Stimulated activated naive CD4-positive, alpha-beta T cell (primary cell): ENCODE measurements around the gene AKT1S1.
A peak's percentile ranks its signal among the peaks of the same experiment; 100 is the strongest.

Source experiments
- DNase-seq, 6 experiments: peaks; one replicate each; lab custom pipeline; 2025; lab: John Stamatoyannopoulos, UW

Gene AKT1S1

DNA sequence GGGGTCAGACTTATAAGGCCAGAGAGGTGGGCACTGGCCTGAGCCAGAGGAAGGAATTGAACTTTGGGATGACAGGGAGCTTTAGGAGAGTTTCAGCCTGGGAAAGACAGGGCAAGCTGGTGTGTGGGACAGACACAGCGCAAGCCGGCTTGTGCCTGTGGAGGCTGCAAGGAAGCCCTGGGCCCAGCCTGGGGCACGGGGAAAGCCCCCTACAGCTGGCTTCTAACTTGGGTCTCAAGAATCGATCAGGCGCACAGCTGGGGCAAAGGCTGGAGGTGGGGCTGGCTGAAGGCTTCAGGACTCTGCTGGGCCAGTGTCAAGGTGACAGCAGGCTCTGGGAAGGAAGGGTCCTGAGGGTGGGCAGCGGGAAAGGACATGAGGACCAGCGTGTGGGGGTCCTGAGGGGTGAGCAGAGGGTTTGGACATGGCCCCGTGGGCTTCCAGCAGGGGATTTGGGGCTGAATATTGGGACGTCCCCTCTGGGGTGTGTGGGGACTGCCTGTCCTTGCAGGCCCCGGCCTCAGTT, 23.2 kb downstream of the AKT1S1 start:
- no peak for DNase-seq

DNA sequence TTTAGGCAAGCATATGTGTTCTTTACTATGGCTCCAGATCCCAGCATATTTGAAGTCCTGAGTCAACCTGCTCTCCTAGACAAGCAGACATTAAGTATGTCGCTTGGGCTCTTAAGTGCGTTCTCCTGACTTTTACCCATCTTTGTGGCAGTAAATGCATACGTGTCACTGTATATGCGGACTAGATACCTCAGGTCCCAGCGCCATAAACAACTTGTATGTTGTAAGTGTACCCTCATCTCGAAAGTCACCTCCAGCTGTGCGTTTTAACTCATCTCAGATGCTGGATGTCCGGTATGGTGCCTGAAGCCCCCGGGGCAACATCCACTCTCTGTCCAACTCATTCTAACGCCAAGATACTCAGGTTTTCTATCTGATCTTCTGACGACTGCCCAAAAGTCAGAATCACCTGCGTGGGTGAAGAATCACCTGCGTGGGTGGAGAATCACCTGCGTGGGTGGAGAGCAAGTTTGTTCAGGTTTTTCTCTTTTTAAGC, 24.5 kb downstream of the AKT1S1 start:
- DNase-seq: no peak

- DNase-seq: peak in 5 of 6 experiments; percentile 22 to 58 (median 53)
These were observed 25.5 kb downstream of the AKT1S1 start for GRCh38 chr19:49851456-49852259.

GRCh38 chr19:49850487-49851342, 26.4 kb downstream of the AKT1S1 start, which contains the start of gene PTOV1:
Gene PTOV1 (plus strand): TSS chr19:49851159.
- DNase-seq: peak; percentile 77 to 92 (median 84)

GRCh38 chr19:49850221-49850486, 27.0 kb downstream of the AKT1S1 start:
- DNase-seq: no peak

- no peak for DNase-seq
These were observed 27.5 kb downstream of the AKT1S1 start for GRCh38 chr19:49849433-49850220.

- DNase-seq: no peak
These were observed 28.2 kb downstream of the AKT1S1 start for GRCh38 chr19:49848938-49849337.

DNA sequence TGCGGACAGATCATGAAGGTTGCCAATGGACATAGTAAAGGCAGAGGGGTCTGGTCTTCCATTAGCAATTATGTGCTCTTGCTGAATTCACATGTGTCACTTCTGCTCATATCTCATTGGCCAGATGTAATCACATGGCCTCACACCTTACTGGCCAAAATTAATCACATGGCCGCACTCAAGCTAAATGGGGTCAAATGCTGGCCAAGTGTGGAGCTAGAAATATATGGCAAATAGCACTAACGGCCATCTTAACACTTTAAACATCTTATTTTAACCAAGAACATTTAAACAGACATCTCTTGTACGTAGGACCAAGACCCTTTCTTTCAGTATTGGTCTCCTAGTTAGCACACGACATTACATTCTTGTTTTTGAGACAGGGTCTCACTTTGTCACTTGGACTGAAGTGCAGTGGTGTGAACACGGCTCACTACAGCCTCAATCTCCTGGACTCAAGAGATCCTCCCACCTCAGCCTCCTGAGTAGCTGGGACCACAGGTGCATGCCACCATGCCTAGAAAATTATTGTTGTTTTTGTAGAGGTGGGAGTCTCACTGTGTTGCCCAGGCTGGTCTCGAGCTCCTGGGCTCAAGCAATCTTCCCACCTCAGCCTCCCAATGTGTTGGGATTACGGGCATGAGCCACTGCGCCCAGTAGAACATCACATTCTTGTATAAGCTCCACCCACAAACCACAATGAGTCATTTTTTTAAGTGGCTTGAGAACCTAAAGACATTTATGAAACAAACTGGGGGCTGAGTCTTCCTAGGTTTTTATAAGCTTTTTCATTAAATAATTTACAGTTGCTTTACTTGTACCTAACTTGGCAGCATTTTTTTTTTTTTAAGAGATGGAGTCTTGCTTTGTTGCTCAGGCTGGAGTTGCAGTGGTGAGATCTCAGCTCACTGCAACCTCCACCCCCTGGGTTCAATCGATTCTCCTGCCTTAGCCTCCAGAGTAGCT, 29.1 kb downstream of the AKT1S1 start:
- DNase-seq: no peak

DNA sequence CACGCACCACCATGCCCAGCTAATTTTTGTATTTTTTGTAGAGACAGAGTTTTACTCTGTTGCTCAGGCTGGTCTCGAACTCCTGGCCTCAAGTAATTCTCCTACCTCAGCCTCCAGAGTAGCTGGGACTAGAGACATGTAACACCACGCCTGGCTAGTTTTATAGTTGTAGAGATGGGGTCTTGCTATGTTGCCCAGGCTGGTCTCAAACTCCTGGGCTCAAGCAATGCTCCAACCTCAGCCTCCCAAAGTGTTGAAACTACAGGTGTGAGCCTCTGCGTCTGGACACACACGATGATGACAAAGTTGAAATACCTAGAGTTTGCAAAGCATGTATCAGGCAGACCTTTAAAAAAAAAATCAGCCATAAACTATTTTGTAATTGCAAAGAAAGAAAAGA, 30.7 kb downstream of the AKT1S1 start:
- DNase-seq: no peak

DNA sequence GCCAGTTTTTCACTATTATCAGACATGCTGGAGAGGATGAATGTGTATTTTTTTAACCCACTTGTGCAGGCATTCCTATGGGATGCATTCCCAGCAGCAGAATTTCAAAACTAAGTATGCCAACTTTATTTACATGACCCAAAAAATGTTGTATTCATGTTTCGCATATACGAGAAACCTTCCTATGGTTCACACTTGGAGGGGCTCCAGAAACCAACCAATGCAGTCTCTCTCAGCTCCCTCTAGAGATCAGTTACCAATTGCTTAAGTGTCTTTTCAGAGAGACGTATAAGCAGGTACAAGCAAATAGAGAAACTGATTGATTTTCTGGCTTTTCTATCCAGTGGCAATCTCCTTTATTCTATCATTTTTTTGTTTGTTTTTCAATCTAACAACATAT, 31.7 kb downstream of the AKT1S1 start:
- DNase-seq: no peak

GRCh38 chr19:49844138-49845095, 32.7 kb downstream of the AKT1S1 start:
- no peak for DNase-seq

DNA sequence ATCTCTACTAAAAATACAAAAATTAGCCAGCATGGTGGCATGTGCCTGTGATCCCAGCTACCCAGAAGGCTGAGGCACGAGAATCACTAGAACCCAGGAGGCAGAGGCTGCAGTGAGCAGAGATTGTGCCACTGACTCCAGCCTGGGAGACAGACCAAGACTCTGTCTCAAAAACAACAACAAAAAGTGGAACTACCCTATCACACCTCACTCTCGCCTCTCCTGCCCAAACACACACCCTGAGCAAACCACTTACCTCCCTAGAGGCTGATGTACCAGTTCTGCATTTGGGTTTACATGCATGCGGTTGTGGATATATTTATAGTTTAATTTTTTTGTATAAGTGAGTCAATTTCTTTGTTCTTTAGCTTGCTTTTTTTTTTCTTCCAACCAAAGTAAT, 33.9 kb downstream of the AKT1S1 start:
- DNase-seq: no peak

DNA sequence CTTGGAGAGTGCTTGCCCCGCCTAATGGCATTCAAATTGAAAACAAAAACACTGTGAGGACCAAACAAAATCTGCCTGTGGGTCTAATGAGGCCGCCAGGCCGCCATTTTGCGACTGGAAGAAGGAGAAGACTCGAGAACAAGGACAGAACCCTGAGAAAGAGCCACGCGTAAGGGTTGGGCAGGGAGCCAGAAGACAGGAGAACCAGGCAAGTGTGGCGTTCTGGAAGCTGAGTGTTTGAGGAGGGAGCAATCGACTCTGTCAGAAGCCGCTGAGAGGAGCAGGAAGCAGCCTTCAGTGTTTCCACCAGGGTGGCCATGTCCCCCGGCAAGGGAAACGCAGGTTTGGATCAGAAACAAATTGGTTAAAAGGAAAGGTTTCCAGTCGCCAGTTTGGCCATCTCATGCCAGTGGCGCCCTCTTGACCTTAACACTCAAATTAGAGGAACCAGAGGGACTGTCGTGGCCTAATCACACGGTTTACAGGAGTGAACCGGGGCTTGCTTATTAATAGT, 36.4 kb downstream of the AKT1S1 start:
- DNase-seq: no peak

- no peak for DNase-seq
These were observed 36.8 kb downstream of the AKT1S1 start for GRCh38 chr19:49840321-49840720.

DNA sequence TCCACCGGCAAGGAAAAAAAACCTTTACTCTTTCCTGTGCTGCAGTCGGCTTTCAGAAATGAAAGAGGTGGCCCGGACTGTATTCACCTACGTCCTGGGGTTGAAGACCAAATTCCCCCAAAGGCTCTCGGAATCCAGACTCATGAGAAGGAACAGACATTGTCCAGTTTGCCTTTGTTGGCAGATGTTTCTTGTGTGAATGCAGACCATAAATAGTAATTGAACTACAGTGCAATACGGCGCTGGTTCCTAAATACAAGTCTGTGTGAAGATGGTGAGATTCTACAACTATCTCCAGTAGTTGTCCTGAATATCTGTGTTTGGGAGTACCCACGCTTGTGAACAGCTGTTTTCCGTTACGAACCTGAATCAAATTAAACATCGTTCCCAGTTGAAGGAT, 37.4 kb downstream of the AKT1S1 start:
- DNase-seq: no peak

GRCh38 chr19:49838885-49839588, 38.1 kb downstream of the AKT1S1 start:
- DNase-seq: no peak

DNA sequence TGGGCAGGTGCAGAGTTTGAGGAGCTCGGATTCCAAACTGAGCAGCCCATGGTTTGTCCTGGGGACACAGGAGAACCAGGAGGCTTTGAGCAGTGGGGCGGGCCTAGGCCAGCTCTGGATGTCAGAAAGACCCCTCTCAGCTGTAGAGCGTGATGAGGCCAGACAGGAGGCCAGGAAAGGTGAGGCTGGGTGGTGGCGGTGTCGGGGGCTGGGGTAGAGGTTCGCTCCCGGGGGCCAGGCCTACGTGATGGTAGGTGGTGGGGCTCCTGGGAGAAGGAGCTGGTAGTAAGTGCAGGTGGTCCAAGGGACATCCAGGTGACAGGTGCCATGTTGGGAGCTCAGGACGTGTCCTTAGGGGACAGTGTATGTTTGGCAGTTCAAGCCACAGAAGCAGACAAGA, 39.7 kb downstream of the AKT1S1 start:
- no peak for DNase-seq

DNA sequence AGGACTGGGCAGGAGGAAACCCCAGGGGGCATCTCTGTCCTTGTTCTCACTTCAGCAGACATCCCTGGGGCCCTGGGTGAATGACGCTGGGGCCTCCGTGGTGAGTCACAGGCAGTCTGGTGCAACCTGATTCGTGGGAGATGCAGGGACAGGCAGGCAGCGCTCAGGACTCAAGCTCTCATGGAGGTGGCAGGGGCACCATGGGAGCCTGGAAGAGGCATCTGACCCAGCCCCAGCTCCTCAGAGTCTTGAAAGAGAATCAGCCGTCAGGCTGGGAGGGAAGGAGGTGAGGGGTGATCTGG, 40.2 kb downstream of the AKT1S1 start:
- no peak for DNase-seq
